Stimulated activated memory B cell treated with anti-CD40 and anti-IgM and Interleukin-4, amounts not matched to agents 10 μg/mL and 1 μg/mL and 100 μg/mL, for 72 hours (primary cell): ENCODE results near the gene RBM38.
A peak's percentile ranks its signal among the peaks of the same experiment; 100 is the strongest.
"Not testable (repeated sequence)": the region's sequence is repeated elsewhere in the genome, so short reads cannot be mapped to it uniquely, and the experiment has no call there.

Source experiments
- ATAC-seq: fragments of 150-1000 bp; cut with Tn5 transposase; 2 replicates; pipeline ENCODE4 v1.10.0; 2021
- H3K27ac Mint-ChIP-seq: one replicate; pipeline ENCODE4 v1.8.0; 2022; ENCODE audit warnings: mild to moderate bottlenecking, mixed read lengths
- H3K27me3 Mint-ChIP-seq: one replicate; pipeline ENCODE4 v1.8.0; 2022; ENCODE audit warnings: mixed read lengths
- H3K36me3 Mint-ChIP-seq: one replicate; pipeline ENCODE4 v1.8.0; 2022; ENCODE audit warnings: mixed read lengths
- H3K4me1 Mint-ChIP-seq: one replicate; pipeline ENCODE4 v1.8.0; 2022; ENCODE audit warnings: mixed read lengths
- H3K4me3 Mint-ChIP-seq: one replicate; pipeline ENCODE4 v1.8.0; 2022; ENCODE audit warnings: mild to moderate bottlenecking, moderate library complexity, mixed read lengths
- H3K9me3 Mint-ChIP-seq: one replicate; pipeline ENCODE4 v1.8.0; 2022; ENCODE audit warnings: mixed read lengths

The RBM38 gene

GRCh38 chr20:57390604-57391438 lies at the start of gene RBM38:
Gene RBM38 (plus strand): TSS chr20:57391396. CDS start chr20:57391582, 186 bp downstream.
- Mint-ChIP-seq H3K4me3 (peak within 1 kb of the TSS; percentile 96), H3K27ac (peak within 1 kb of the TSS; percentile 91), H3K36me3 (peaks cover 38% of the 10 kb centered on the region), H3K27me3 (no peaks in the 10 kb centered on the region), H3K4me1 (peaks cover 49% of the 10 kb centered on the region), H3K9me3 (no peaks in the 10 kb centered on the region)
- peak; percentile 85 for ATAC-seq

GRCh38 chr20:57341663-57342062 lies 49.5 kb upstream of the RBM38 start:
- no peak overlapping the region for H3K27ac Mint-ChIP-seq
- H3K36me3 Mint-ChIP-seq: no peaks in the 10 kb centered on the region
- no peaks in the 10 kb centered on the region for H3K4me1 Mint-ChIP-seq
- no peak for ATAC-seq
- H3K9me3 Mint-ChIP-seq: no peaks in the 10 kb centered on the region
- H3K4me3 Mint-ChIP-seq: no peak overlapping the region
- peaks cover 8% of the 10 kb centered on the region for H3K27me3 Mint-ChIP-seq

GRCh38 chr20:57342829-57343228 lies 48.4 kb upstream of the RBM38 start:
- Mint-ChIP-seq H3K36me3 (no peaks in the 10 kb centered on the region), H3K9me3 (no peaks in the 10 kb centered on the region), H3K27me3 (peaks cover 12% of the 10 kb centered on the region), H3K4me1 (no peaks in the 10 kb centered on the region), H3K4me3 (no peak overlapping the region), H3K27ac (no peak overlapping the region)
- no peak for ATAC-seq

- Mint-ChIP-seq H3K27ac (no peak overlapping the region), H3K9me3 (no peaks in the 10 kb centered on the region), H3K4me3 (no peak overlapping the region), H3K4me1 (peaks cover under 1% of the 10 kb centered on the region), H3K36me3 (no peaks in the 10 kb centered on the region), H3K27me3 (peaks cover 8% of the 10 kb centered on the region)
- ATAC-seq: peak; percentile 64
Observed at GRCh38 chr20:57346477-57346876, 44.7 kb upstream of the RBM38 start.

- Mint-ChIP-seq H3K4me3 (no peak overlapping the region), H3K9me3 (no peaks in the 10 kb centered on the region)
Observed at GRCh38 chr20:57347393-57347792, 43.8 kb upstream of the RBM38 start.

GRCh38 chr20:57348200-57348921 lies 42.8 kb upstream of the RBM38 start:
- peaks cover 19% of the 10 kb centered on the region for H3K4me1 Mint-ChIP-seq
- not testable (repeated sequence) for H3K27ac Mint-ChIP-seq, H3K9me3 Mint-ChIP-seq, H3K27me3 Mint-ChIP-seq, H3K36me3 Mint-ChIP-seq, ATAC-seq, H3K4me3 Mint-ChIP-seq

More at GRCh38 chr20:57347393-57347792, 43.8 kb upstream of the RBM38 start:
- Mint-ChIP-seq H3K4me1 (peaks cover 9% of the 10 kb centered on the region), H3K36me3 (no peaks in the 10 kb centered on the region), H3K27ac (no peak overlapping the region), H3K27me3 (peaks cover 8% of the 10 kb centered on the region)
- ATAC-seq: no peak

GRCh38 chr20:57348922-57349574 lies 42.1 kb upstream of the RBM38 start:
- not testable (repeated sequence) for H3K4me3 Mint-ChIP-seq, H3K27ac Mint-ChIP-seq, ATAC-seq, H3K9me3 Mint-ChIP-seq, H3K27me3 Mint-ChIP-seq, H3K36me3 Mint-ChIP-seq
- H3K4me1 Mint-ChIP-seq: peaks cover 19% of the 10 kb centered on the region

- ATAC-seq: no peak
Observed at GRCh38 chr20:57350081-57350710, 41.0 kb upstream of the RBM38 start.

GRCh38 chr20:57350726-57351041 lies 40.5 kb upstream of the RBM38 start:
- Mint-ChIP-seq H3K4me3 (peak overlapping the region; percentile 83), H3K27ac (peak overlapping the region; percentile 86), H3K4me1 (peaks cover 19% of the 10 kb centered on the region)
- H3K36me3 Mint-ChIP-seq, ATAC-seq, H3K27me3 Mint-ChIP-seq, H3K9me3 Mint-ChIP-seq: not testable (repeated sequence)

More at GRCh38 chr20:57350081-57350710, 41.0 kb upstream of the RBM38 start:
- H3K4me1 Mint-ChIP-seq: peaks cover 19% of the 10 kb centered on the region
- H3K9me3 Mint-ChIP-seq: no peaks in the 10 kb centered on the region
- peak overlapping the region; percentile 41 for H3K4me3 Mint-ChIP-seq
- peaks cover 8% of the 10 kb centered on the region for H3K27me3 Mint-ChIP-seq
- H3K36me3 Mint-ChIP-seq: peaks cover 7% of the 10 kb centered on the region
- peak overlapping the region; percentile 86 for H3K27ac Mint-ChIP-seq

- ATAC-seq: peak; percentile 87
- H3K27ac Mint-ChIP-seq: peak within 1 kb of the TSS; percentile 86
- peaks cover 19% of the 10 kb centered on the region for H3K4me1 Mint-ChIP-seq
Observed at GRCh38 chr20:57351042-57351783, 40.0 kb upstream of the RBM38 start, which contains the start of gene RAE1. Gene RAE1 (plus strand): TSS chr20:57351255. CDS start chr20:57354039, 2,784 bp downstream.

GRCh38 chr20:57352305-57352704 lies 38.9 kb upstream of the RBM38 start:
- Mint-ChIP-seq H3K27me3 (peaks cover 8% of the 10 kb centered on the region), H3K36me3 (peaks cover 7% of the 10 kb centered on the region), H3K27ac (no peak overlapping the region), H3K4me3 (peak overlapping the region; percentile 83), H3K4me1 (peaks cover 19% of the 10 kb centered on the region), H3K9me3 (no peaks in the 10 kb centered on the region)
- no peak for ATAC-seq

More at GRCh38 chr20:57351042-57351783, 40.0 kb upstream of the RBM38 start, which contains the start of gene RAE1:
- Mint-ChIP-seq H3K27me3 (peaks cover 8% of the 10 kb centered on the region), H3K36me3 (peaks cover 7% of the 10 kb centered on the region), H3K9me3 (no peaks in the 10 kb centered on the region), H3K4me3 (peak within 1 kb of the TSS; percentile 83)

- peaks cover 7% of the 10 kb centered on the region for H3K36me3 Mint-ChIP-seq
- H3K27ac Mint-ChIP-seq: no peak overlapping the region
- no peak overlapping the region for H3K4me3 Mint-ChIP-seq
- no peak for ATAC-seq
- H3K4me1 Mint-ChIP-seq: peaks cover 19% of the 10 kb centered on the region
- H3K9me3 Mint-ChIP-seq: no peaks in the 10 kb centered on the region
- H3K27me3 Mint-ChIP-seq: no peaks in the 10 kb centered on the region
Observed at GRCh38 chr20:57353351-57353750, 37.8 kb upstream of the RBM38 start.

GRCh38 chr20:57361517-57361916 lies 29.7 kb upstream of the RBM38 start:
- Mint-ChIP-seq H3K27ac (no peak overlapping the region), H3K4me3 (no peak overlapping the region), H3K36me3 (peaks cover 29% of the 10 kb centered on the region), H3K27me3 (no peaks in the 10 kb centered on the region), H3K9me3 (no peaks in the 10 kb centered on the region), H3K4me1 (no peaks in the 10 kb centered on the region)
- ATAC-seq: no peak

- Mint-ChIP-seq H3K4me3 (no peak overlapping the region), H3K9me3 (no peaks in the 10 kb centered on the region), H3K27ac (no peak overlapping the region), H3K4me1 (no peaks in the 10 kb centered on the region), H3K27me3 (no peaks in the 10 kb centered on the region), H3K36me3 (peaks cover 50% of the 10 kb centered on the region)
- ATAC-seq: no peak
Observed at GRCh38 chr20:57364451-57364850, 26.7 kb upstream of the RBM38 start.
